ENCODE results near the gene SCMH1. TPM values are rescaled to one million over a fixed set of nuclear protein-coding genes. Genes with fewer than 3 reads are reported as not detected.
A peak's percentile ranks its signal among the peaks of the same experiment; 100 is the strongest.

SCMH1 gene
- total RNA-seq, 1 donor from 2014 or later, result 51.3 TPM

DNA sequence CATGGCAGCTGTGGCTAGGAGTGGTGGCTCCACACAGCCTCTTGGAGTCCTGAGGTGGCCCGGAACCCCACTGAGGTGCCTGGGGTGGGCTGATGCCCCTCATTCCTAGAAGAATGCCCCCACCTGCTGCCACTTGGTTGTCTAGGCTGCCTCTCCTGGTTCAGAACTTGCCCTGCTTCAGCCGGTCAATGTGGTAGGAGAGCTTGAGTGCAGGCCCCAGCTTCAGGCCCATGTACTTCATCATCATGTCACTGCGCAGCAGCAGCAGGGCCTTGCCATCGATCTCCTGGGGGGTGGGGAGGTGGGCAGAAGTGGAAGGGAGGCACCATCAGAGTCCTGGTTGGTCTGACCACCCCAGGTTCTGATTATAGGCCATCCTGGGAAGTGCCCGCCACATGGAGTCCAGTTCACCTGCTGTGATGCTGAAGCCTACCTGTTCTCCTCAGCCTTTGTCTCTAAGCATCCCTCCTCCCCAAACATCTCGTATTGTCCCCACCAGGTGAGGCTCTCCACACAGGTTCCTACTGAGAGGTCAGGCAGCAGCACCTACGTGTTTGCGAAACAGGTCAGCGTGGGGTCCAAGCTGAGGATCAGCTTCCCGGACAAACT lies 214.0 kb downstream of the SCMH1 start:
- peaks cover 11% of the 10 kb centered on the region for H3K27me3 Mint-ChIP-seq (ENCODE audit: unreplicated experiment)
- H3K36me3 Mint-ChIP-seq (ENCODE audit: low read depth, unreplicated experiment), result peaks cover 58% of the 10 kb centered on the region
- TF ChIP-seq, protein P1, sequence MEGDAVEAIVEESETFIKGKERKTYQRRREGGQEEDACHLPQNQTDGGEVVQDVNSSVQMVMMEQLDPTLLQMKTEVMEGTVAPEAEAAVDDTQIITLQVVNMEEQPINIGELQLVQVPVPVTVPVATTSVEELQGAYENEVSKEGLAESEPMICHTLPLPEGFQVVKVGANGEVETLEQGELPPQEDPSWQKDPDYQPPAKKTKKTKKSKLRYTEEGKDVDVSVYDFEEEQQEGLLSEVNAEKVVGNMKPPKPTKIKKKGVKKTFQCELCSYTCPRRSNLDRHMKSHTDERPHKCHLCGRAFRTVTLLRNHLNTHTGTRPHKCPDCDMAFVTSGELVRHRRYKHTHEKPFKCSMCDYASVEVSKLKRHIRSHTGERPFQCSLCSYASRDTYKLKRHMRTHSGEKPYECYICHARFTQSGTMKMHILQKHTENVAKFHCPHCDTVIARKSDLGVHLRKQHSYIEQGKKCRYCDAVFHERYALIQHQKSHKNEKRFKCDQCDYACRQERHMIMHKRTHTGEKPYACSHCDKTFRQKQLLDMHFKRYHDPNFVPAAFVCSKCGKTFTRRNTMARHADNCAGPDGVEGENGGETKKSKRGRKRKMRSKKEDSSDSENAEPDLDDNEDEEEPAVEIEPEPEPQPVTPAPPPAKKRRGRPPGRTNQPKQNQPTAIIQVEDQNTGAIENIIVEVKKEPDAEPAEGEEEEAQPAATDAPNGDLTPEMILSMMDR (IDR thresholded peaks at IDR 0.05; ENCODE audit: unreplicated experiment), result no peak
- H3K27ac Mint-ChIP-seq (ENCODE audit: unreplicated experiment), result no peak overlapping the region
- H3K9me3 Mint-ChIP-seq (ENCODE audit: unreplicated experiment), result no peaks in the 10 kb centered on the region
- peaks cover 5% of the 10 kb centered on the region for H3K4me1 Mint-ChIP-seq (ENCODE audit: unreplicated experiment)
- DNase-seq (ENCODE audit: low spot score), result no peak
- H3K4me3 Mint-ChIP-seq (ENCODE audit: unreplicated experiment), result no peak overlapping the region

DNA sequence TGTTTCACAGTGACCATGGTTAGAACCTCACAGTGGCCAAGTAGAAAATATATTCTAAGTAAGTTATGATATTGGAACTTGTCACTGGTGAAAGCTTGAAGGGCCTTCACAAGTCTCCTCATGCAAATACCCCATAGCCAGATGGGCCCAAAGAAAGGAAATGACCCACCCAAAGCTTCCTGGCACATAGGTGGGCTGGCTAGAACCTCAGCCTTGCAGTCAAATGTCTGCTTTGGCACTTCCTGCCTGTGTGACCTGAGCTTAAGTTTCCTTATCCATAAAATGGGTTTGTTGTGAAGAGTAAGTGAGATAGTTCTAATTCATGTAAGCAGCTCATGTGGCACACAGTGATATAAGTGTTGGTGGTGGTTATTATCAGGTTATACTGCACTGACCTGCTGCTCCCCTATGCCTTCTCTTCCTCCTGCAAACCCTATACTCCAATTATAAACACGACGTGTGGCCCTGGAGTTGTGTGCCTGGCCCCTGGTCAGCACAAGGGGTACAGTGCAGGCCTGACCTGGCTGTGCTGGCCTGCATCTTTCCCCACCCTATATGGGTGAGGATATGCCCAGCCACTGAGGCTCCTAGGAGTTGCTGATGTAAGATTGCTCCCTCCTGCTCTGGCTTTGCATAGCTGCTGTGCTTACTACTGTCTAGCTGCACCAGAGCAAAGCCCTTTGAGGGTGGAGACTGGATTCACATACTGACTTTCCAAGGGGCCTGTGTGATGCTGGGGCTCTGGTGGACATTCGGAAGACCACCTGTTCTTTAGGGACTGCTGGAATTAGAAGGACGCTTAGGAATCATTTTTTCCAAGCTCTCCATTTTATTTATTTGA lies 215.9 kb downstream of the SCMH1 start:
- no peak for DNase-seq (ENCODE audit: low spot score)
- H3K4me1 Mint-ChIP-seq (ENCODE audit: unreplicated experiment), result peaks cover 17% of the 10 kb centered on the region
- no peak overlapping the region for H3K27ac Mint-ChIP-seq (ENCODE audit: unreplicated experiment)
- TF ChIP-seq, protein P1 (IDR thresholded peaks at IDR 0.05; ENCODE audit: unreplicated experiment), result no peak
- H3K4me3 Mint-ChIP-seq (ENCODE audit: unreplicated experiment), result no peak overlapping the region
- peaks cover 51% of the 10 kb centered on the region for H3K36me3 Mint-ChIP-seq (ENCODE audit: low read depth, unreplicated experiment)
- peaks cover 13% of the 10 kb centered on the region for H3K27me3 Mint-ChIP-seq (ENCODE audit: unreplicated experiment)
- H3K9me3 Mint-ChIP-seq (ENCODE audit: unreplicated experiment), result no peaks in the 10 kb centered on the region

DNA sequence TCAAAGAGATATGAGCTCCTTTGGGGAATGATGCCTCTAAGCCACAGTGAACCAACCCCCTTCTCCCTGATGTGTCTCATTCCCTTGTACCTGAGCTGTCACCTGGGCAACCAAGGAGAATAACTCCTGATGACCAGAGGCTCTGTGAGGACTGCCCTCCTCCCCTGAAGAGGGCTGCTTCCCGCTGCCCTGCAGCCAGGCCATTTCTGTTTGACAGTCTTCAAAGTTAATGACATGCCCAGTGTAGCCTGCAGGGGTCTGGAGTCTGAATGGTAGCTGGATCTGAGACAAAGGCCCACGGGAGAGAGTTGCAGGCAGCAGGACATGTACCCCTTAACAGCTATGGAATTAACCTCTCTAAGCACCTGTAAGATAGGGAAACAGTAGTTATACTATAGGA lies 217.2 kb downstream of the SCMH1 start:
- H3K36me3 Mint-ChIP-seq (ENCODE audit: low read depth, unreplicated experiment), result peaks cover 42% of the 10 kb centered on the region
- TF ChIP-seq, protein P1 (IDR thresholded peaks at IDR 0.05; ENCODE audit: unreplicated experiment), result no peak
- no peaks in the 10 kb centered on the region for H3K9me3 Mint-ChIP-seq (ENCODE audit: unreplicated experiment)
- H3K4me1 Mint-ChIP-seq (ENCODE audit: unreplicated experiment), result peaks cover 20% of the 10 kb centered on the region
- no peak overlapping the region for H3K4me3 Mint-ChIP-seq (ENCODE audit: unreplicated experiment)
- H3K27me3 Mint-ChIP-seq (ENCODE audit: unreplicated experiment), result peaks cover 14% of the 10 kb centered on the region
- H3K27ac Mint-ChIP-seq (ENCODE audit: unreplicated experiment), result no peak overlapping the region
- no peak for DNase-seq (ENCODE audit: low spot score)

- peak overlapping the region; percentile 15 for H3K4me3 Mint-ChIP-seq (ENCODE audit: unreplicated experiment)
- no peak for DNase-seq (ENCODE audit: low spot score)
- TF ChIP-seq, protein P1 (IDR thresholded peaks at IDR 0.05; ENCODE audit: unreplicated experiment), result peak; percentile 41
- H3K9me3 Mint-ChIP-seq (ENCODE audit: unreplicated experiment), result no peaks in the 10 kb centered on the region
- peaks cover 28% of the 10 kb centered on the region for H3K4me1 Mint-ChIP-seq (ENCODE audit: unreplicated experiment)
- H3K27ac Mint-ChIP-seq (ENCODE audit: unreplicated experiment), result no peak overlapping the region
- H3K27me3 Mint-ChIP-seq (ENCODE audit: unreplicated experiment), result peaks cover 17% of the 10 kb centered on the region
- H3K36me3 Mint-ChIP-seq (ENCODE audit: low read depth, unreplicated experiment), result peaks cover 40% of the 10 kb centered on the region
Measured at GRCh38 chr1:41023279-41023990, 218.7 kb downstream of the SCMH1 start.

Measured in endothelial cell (in vitro differentiated cells).